ENCODE data around the gene ZNF3.

Gene ZNF3

GRCh38 chr7:100107890-100108289 is 26.4 kb upstream of the ZNF3 start:
- DNase-seq = no peak

GRCh38 chr7:100107125-100107737 is 25.7 kb upstream of the ZNF3 start:
- no peak for DNase-seq

- no peak for DNase-seq
Measured at GRCh38 chr7:100106633-100107032, 25.1 kb upstream of the ZNF3 start.

- no peak for DNase-seq
Measured at GRCh38 chr7:100105534-100105933, 24.0 kb upstream of the ZNF3 start.

- DNase-seq = no peak
Measured at GRCh38 chr7:100102950-100103840, 21.7 kb upstream of the ZNF3 start.

- peak; percentile 96 to 97 for DNase-seq
Measured at GRCh38 chr7:100101016-100101862, 19.7 kb upstream of the ZNF3 start, which contains the start of the genes AP4M1 and MCM7. TSS of gene AP4M1 (plus strand) at chr7:100101643. CDS start at chr7:100101715, 72 bp downstream. TSS of gene MCM7 (minus strand) at chr7:100101397. CDS start at chr7:100101294, 103 bp downstream.

GRCh38 chr7:100100420-100101015 is 19.0 kb upstream of the ZNF3 start:
- peak; percentile 79 to 80 for DNase-seq

GRCh38 chr7:100099452-100099851 is 17.9 kb upstream of the ZNF3 start:
- DNase-seq = no peak

GRCh38 chr7:100098913-100099312 is 17.4 kb upstream of the ZNF3 start:
- no peak for DNase-seq

- DNase-seq = no peak
Measured at GRCh38 chr7:100095704-100096103, 14.2 kb upstream of the ZNF3 start.

GRCh38 chr7:100095289-100095688 is 13.8 kb upstream of the ZNF3 start:
- DNase-seq = no peak

- no peak for DNase-seq
Measured at GRCh38 chr7:100093925-100094486, 12.5 kb upstream of the ZNF3 start.

- DNase-seq = no peak
Measured at GRCh38 chr7:100093498-100093897, 12.0 kb upstream of the ZNF3 start.

- no peak for DNase-seq
Measured at GRCh38 chr7:100093054-100093453, 11.5 kb upstream of the ZNF3 start.

- DNase-seq = no peak
Measured at GRCh38 chr7:100091411-100092181, 10.1 kb upstream of the ZNF3 start.

- no peak for DNase-seq
Measured at GRCh38 chr7:100090527-100091410, 9.2 kb upstream of the ZNF3 start.

- no peak for DNase-seq
Measured at GRCh38 chr7:100089458-100090196, 8.1 kb upstream of the ZNF3 start.

GRCh38 chr7:100088621-100089457 is 7.3 kb upstream of the ZNF3 start, which contains the start of gene COPS6:
TSS of gene COPS6 (plus strand) at chr7:100088969. CDS start at chr7:100088991, 22 bp downstream.
- DNase-seq = peak; percentile 89

All from stimulated activated CD4-positive, alpha-beta T cell treated with anti-CD3 and anti-CD28 coated beads, Interleukin-2, amount 100 ng/mL, for 48 hours (primary cell).